Karpas-422 (cell line): ENCODE data around the gene CLDN12. TPM values are rescaled to one million over a fixed set of nuclear protein-coding genes. Genes with fewer than 3 reads are reported as not detected.
"Not testable (repeated sequence)": the region's sequence is repeated elsewhere in the genome, so short reads cannot be mapped to it uniquely, and the experiment has no call there.

ENCODE experiments used
- DNase-seq: peaks from one replicate; pipeline ENCODE4 v3.0.0-alpha.2; 2015
- H2AFZ ChIP-seq: fragments of 200-600 bp; sonication (generic); 2 replicates; pipeline ENCODE4 v1.6.1; 2014; ENCODE audit warnings: antibody characterized with exemption, low read length, mixed read lengths
- H3K27ac ChIP-seq: fragments of 200-600 bp; sonication (generic); 2 replicates; pipeline ENCODE4 v1.5.1; 2014; ENCODE audit warnings: mild to moderate bottlenecking, low read length, moderate library complexity
- H3K27me3 ChIP-seq: fragments of 200-600 bp; sonication (generic); 2 replicates; pipeline ENCODE4 v1.6.1; 2014; ENCODE audit warnings: low read length, mixed read lengths
- H3K36me3 ChIP-seq: fragments of 200-600 bp; sonication (generic); 2 replicates; pipeline ENCODE4 v1.6.1; 2014; ENCODE audit warnings: low read length, mixed read lengths; ENCODE audit not compliant: insufficient read depth
- H3K4me1 ChIP-seq: fragments of 200-600 bp; sonication (generic); 2 replicates; pipeline ENCODE4 v1.6.1; 2014; ENCODE audit warnings: mild to moderate bottlenecking, low read length, mixed read lengths
- H3K4me2 ChIP-seq: fragments of 200-600 bp; sonication (generic); 2 replicates; pipeline ENCODE4 v1.6.1; 2014; ENCODE audit warnings: low read length, low read depth, mild to moderate bottlenecking; ENCODE audit not compliant: poor library complexity, severe bottlenecking
- H3K4me3 ChIP-seq: fragments of 200-600 bp; sonication (generic); 2 replicates; pipeline ENCODE4 v1.5.1; 2014; ENCODE audit warnings: mild to moderate bottlenecking, antibody characterized with exemption, low read length, mixed read lengths
- H3K79me2 ChIP-seq: fragments of 200-600 bp; sonication (generic); 2 replicates; pipeline ENCODE4 v1.6.1; 2014; ENCODE audit warnings: mild to moderate bottlenecking, low read length, mixed read lengths
- H3K9ac ChIP-seq: fragments of 200-600 bp; sonication (generic); 2 replicates; pipeline ENCODE4 v1.6.0; 2014; ENCODE audit warnings: low read length
- H3K9me2 ChIP-seq: fragments of 200-600 bp; sonication (generic), shearing (Covaris generic); replicated peaks from 2 replicates; pipeline ENCODE4 v1.6.0; 2014; ENCODE audit warnings: mild to moderate bottlenecking, low read length, moderate library complexity; ENCODE audit not compliant: insufficient read depth
- H3K9me3 ChIP-seq: fragments of 300-700, 200-600 bp; sonication (generic); 2 replicates; pipeline ENCODE4 v1.6.1; 2014; ENCODE audit warnings: low read length, mixed read lengths
- H4K20me1 ChIP-seq: fragments of 200-600 bp; sonication (generic); 2 replicates; pipeline ENCODE4 v1.6.1; 2014; ENCODE audit warnings: mild to moderate bottlenecking, antibody characterized with exemption, low read length, low read depth; ENCODE audit not compliant: insufficient read depth
- total RNA-seq: library from RNA; depleted of rRNA; stranded (reverse); fragments of >200 nt; shearing (Covaris generic); gene quantifications from 2 replicates; pipeline ENCODE4 v1.2.3, GENCODE V29; 2014; ENCODE audit warnings: low replicate concordance

CLDN12 gene
- total RNA-seq, 1 experiment from 2014 or later, result 9.1 TPM

GRCh38 chr7:90453259-90453891, 50.1 kb downstream of the CLDN12 start:
- no peak overlapping the region for H3K4me3 ChIP-seq
- no peaks in the 10 kb centered on the region for H3K27me3 ChIP-seq
- no peaks in the 10 kb centered on the region for H3K9me3 ChIP-seq
- H2AFZ ChIP-seq, result no peak overlapping the region
- DNase-seq, result no peak
- H3K9ac ChIP-seq, result no peak overlapping the region
- H3K36me3 ChIP-seq, result no peaks in the 10 kb centered on the region
- no peaks in the 10 kb centered on the region for H3K9me2 ChIP-seq
- no peaks in the 10 kb centered on the region for H4K20me1 ChIP-seq
- H3K79me2 ChIP-seq, result no peaks in the 10 kb centered on the region
- H3K27ac ChIP-seq, result no peak overlapping the region
- no peak overlapping the region for H3K4me2 ChIP-seq
- H3K4me1 ChIP-seq, result peaks cover 17% of the 10 kb centered on the region

GRCh38 chr7:90453931-90454330, 50.7 kb downstream of the CLDN12 start:
- Histone ChIP-seq H3K36me3 (no peaks in the 10 kb centered on the region), H3K27ac (no peak overlapping the region), H3K4me1 (peaks cover 17% of the 10 kb centered on the region), H3K27me3 (no peaks in the 10 kb centered on the region), H3K4me3 (no peak overlapping the region), H4K20me1 (no peaks in the 10 kb centered on the region), H3K79me2 (no peaks in the 10 kb centered on the region), H3K9me3 (no peaks in the 10 kb centered on the region), H3K9me2 (no peaks in the 10 kb centered on the region), H3K4me2 (no peak overlapping the region), H2AFZ (no peak overlapping the region), H3K9ac (no peak overlapping the region)
- no peak for DNase-seq

GRCh38 chr7:90455163-90456030, 52.1 kb downstream of the CLDN12 start:
- peak overlapping the region; percentile 82; the same call in 1 of the 2 replicates for H2AFZ ChIP-seq
- H3K4me2 ChIP-seq, result peak overlapping the region; percentile 55
- H3K9me3 ChIP-seq, result no peaks in the 10 kb centered on the region
- H3K36me3 ChIP-seq, result no peaks in the 10 kb centered on the region
- H3K4me3 ChIP-seq, result peak overlapping the region; percentile 26; the same call in 1 of the 2 replicates
- 0 out of 2 replicates have a peak overlapping the region, but pooled peaks have one; percentile 12 for H3K9ac ChIP-seq
- H3K27me3 ChIP-seq, result no peaks in the 10 kb centered on the region
- peak; percentile 83 for DNase-seq
- H3K79me2 ChIP-seq, result no peaks in the 10 kb centered on the region
- H3K4me1 ChIP-seq, result peaks cover 17% of the 10 kb centered on the region
- H4K20me1 ChIP-seq, result no peaks in the 10 kb centered on the region
- H3K9me2 ChIP-seq, result no peaks in the 10 kb centered on the region
- H3K27ac ChIP-seq, result no peak overlapping the region

GRCh38 chr7:90458104-90458503, 54.8 kb downstream of the CLDN12 start:
- Histone ChIP-seq H4K20me1 (no peaks in the 10 kb centered on the region), H3K27me3 (no peaks in the 10 kb centered on the region), H3K36me3 (no peaks in the 10 kb centered on the region), H3K9me3 (no peaks in the 10 kb centered on the region), H3K4me3 (no peak overlapping the region), H2AFZ (no peak overlapping the region), H3K9me2 (no peaks in the 10 kb centered on the region), H3K9ac (no peak overlapping the region), H3K79me2 (no peaks in the 10 kb centered on the region), H3K4me1 (peaks cover 17% of the 10 kb centered on the region), H3K4me2 (no peak overlapping the region), H3K27ac (no peak overlapping the region)
- no peak for DNase-seq

- Histone ChIP-seq H3K27ac (no peak overlapping the region), H3K9me2 (no peaks in the 10 kb centered on the region), H3K27me3 (no peaks in the 10 kb centered on the region), H3K4me1 (peaks cover 15% of the 10 kb centered on the region), H3K36me3 (no peaks in the 10 kb centered on the region), H3K4me3 (no peak overlapping the region), H4K20me1 (no peaks in the 10 kb centered on the region), H3K79me2 (no peaks in the 10 kb centered on the region), H3K9me3 (peaks cover 3% of the 10 kb centered on the region; the same call in 1 of the 2 replicates), H2AFZ (no peak overlapping the region), H3K4me2 (no peak overlapping the region), H3K9ac (no peak overlapping the region)
- no peak for DNase-seq
Observed at GRCh38 chr7:90459888-90460287, 56.6 kb downstream of the CLDN12 start.

GRCh38 chr7:90461219-90461618, 58.0 kb downstream of the CLDN12 start:
- H3K4me3 ChIP-seq, result no peak overlapping the region
- no peaks in the 10 kb centered on the region for H3K27me3 ChIP-seq
- no peaks in the 10 kb centered on the region for H3K9me2 ChIP-seq
- H3K79me2 ChIP-seq, result no peaks in the 10 kb centered on the region
- peaks cover 2% of the 10 kb centered on the region; the same call in 1 of the 2 replicates for H3K4me1 ChIP-seq
- no peaks in the 10 kb centered on the region for H3K36me3 ChIP-seq
- no peak overlapping the region for H3K27ac ChIP-seq
- H4K20me1 ChIP-seq, result no peaks in the 10 kb centered on the region
- peaks cover 3% of the 10 kb centered on the region; the same call in 1 of the 2 replicates for H3K9me3 ChIP-seq
- DNase-seq, result no peak
- H3K9ac ChIP-seq, result no peak overlapping the region
- H2AFZ ChIP-seq, result peak overlapping the region; percentile 84; the same call in 1 of the 2 replicates
- H3K4me2 ChIP-seq, result no peak overlapping the region

- peak overlapping the region; percentile 28; the same call in 1 of the 2 replicates for H3K4me3 ChIP-seq
- H3K9ac ChIP-seq, H3K27ac ChIP-seq: not testable (repeated sequence)
Observed at GRCh38 chr7:90463151-90463628, 59.9 kb downstream of the CLDN12 start.

More at GRCh38 chr7:90463151-90463628, 59.9 kb downstream of the CLDN12 start:
- H4K20me1 ChIP-seq, H3K36me3 ChIP-seq, H3K9me3 ChIP-seq, H3K79me2 ChIP-seq, DNase-seq, H3K9me2 ChIP-seq, H3K27me3 ChIP-seq, H3K4me1 ChIP-seq: not testable (repeated sequence)
- peak overlapping the region; percentile 24 for H3K4me2 ChIP-seq
- peak overlapping the region; percentile 18; the same call in 1 of the 2 replicates for H2AFZ ChIP-seq
